SK-N-SH (cell line): Measurements from ENCODE around the gene MBNL2. TPM values are rescaled to one million over a fixed set of nuclear protein-coding genes. Genes with fewer than 3 reads are reported as not detected.

Source experiments
- CTCF ChIA-PET: fragments of 300-600, 350-600 bp; formaldehyde crosslinking; extraction: SDS; loops from one replicate; lab custom pipeline; 2021; lab: Yijun Ruan, JAX
- POLR2A ChIA-PET: fragments of 350-600 bp; sonication (Branson Sonifier 250); formaldehyde crosslinking; extraction: SDS; loops from one replicate; lab custom pipeline; 2020; ENCODE audit warnings: antibody characterized with exemption, inconsistent platforms; lab: Yijun Ruan, JAX
- DNase-seq: peaks from one replicate; pipeline ENCODE4 v3.0.0; 2012
- H2AFZ ChIP-seq: fragments of 200-600 bp; sonication (generic); 2 replicates; pipeline ENCODE4 v1.8.1; 2016; ENCODE audit warnings: antibody characterized with exemption, mild to moderate bottlenecking, low read depth
- H3F3A ChIP-seq: fragments of 200-600 bp; sonication (generic); replicated peaks from 2 replicates; pipeline ENCODE3; 2016; ENCODE audit warnings: antibody characterized with exemption, mild to moderate bottlenecking; ENCODE audit not compliant: insufficient read depth
- H3K27ac ChIP-seq, 2 experiments: fragments of 200-500 bp in 1 of 2; fragments of 200-600 bp in 1 of 2; sonication (Bioruptor generic) in 1 of 2; sonication (generic), shearing (Covaris generic) in 1 of 2; 2 replicates each; pipeline versions ENCODE4 v1.5.1 to v1.6.1; 2014 to 2016; ENCODE audit warnings: low read depth in 2 of 2, inconsistent platforms in 1 of 2, low read length in 1 of 2, mild to moderate bottlenecking in 1 of 2, mixed read lengths in 1 of 2
- H3K27me3 ChIP-seq: fragments of 200-600 bp; sonication (generic), shearing (Covaris generic); 2 replicates; pipeline ENCODE4 v1.6.1; 2016; ENCODE audit warnings: mixed run types; ENCODE audit not compliant: insufficient read depth
- H3K36me3 ChIP-seq, 2 experiments: fragments of 200-500 bp in 1 of 2; fragments of 200-600 bp in 1 of 2; sonication (Bioruptor generic) in 1 of 2; sonication (generic) in 1 of 2; replicated peaks in 1 of 2; 2 replicates each; pipeline versions ENCODE3 to v1.5.1; 2014 to 2016; ENCODE audit warnings: low read length in 1 of 2, mild to moderate bottlenecking in 1 of 2; ENCODE audit not compliant: insufficient read depth in 2 of 2, control insufficient read depth in 1 of 2
- H3K4me1 ChIP-seq, 2 experiments: fragments of 200-500 bp in 1 of 2; fragments of 200-600 bp in 1 of 2; sonication (Bioruptor generic) in 1 of 2; sonication (generic), shearing (Covaris generic) in 1 of 2; 2 replicates each; pipeline versions ENCODE4 v1.5.1 to v1.6.1; 2014 to 2016; ENCODE audit warnings: low read depth in 1 of 2, low read length in 1 of 2, mixed run types in 1 of 2; ENCODE audit not compliant: insufficient read depth in 2 of 2, control insufficient read depth in 1 of 2
- H3K4me2 ChIP-seq: fragments of 200-600 bp; sonication (generic), shearing (Covaris generic); 2 replicates; pipeline ENCODE4 v1.6.1; 2017; ENCODE audit warnings: mixed run types
- H3K4me3 ChIP-seq, 2 experiments: fragments of 200-500 bp in 1 of 2; fragments of 200-600 bp in 1 of 2; sonication (Bioruptor generic) in 1 of 2; sonication (generic), shearing (Covaris generic) in 1 of 2; 2 replicates each; pipeline versions ENCODE4 v1.5.1 to v1.8.1; 2014 to 2016; ENCODE audit warnings: low read depth in 2 of 2, inconsistent platforms in 1 of 2, low read length in 1 of 2, mild to moderate bottlenecking in 1 of 2, mixed read lengths in 1 of 2, moderate library complexity in 1 of 2
- H3K79me2 ChIP-seq: fragments of 200-600 bp; sonication (generic); 2 replicates; pipeline ENCODE4 v1.8.1; 2017; ENCODE audit warnings: mild to moderate bottlenecking; ENCODE audit not compliant: insufficient read depth
- H3K9ac ChIP-seq: fragments of 200-600 bp; sonication (generic); 2 replicates; pipeline ENCODE4 v1.6.1; 2017; ENCODE audit warnings: mixed run types
- H3K9me2 ChIP-seq: fragments of 200-600 bp; sonication (generic); 2 replicates; pipeline ENCODE4 v1.6.1; 2017; ENCODE audit warnings: mixed run types
- H3K9me3 ChIP-seq: fragments of 200-600 bp; sonication (generic); 2 replicates; pipeline ENCODE4 v1.6.1; 2017; ENCODE audit warnings: mixed run types, mild to moderate bottlenecking, moderate library complexity
- H4K20me1 ChIP-seq: fragments of 200-600 bp; sonication (generic); 2 replicates; pipeline ENCODE4 v1.6.1; 2017; ENCODE audit warnings: mild to moderate bottlenecking, mixed run types; ENCODE audit not compliant: insufficient read depth
- CHD2 ChIP-seq: fragments of 150-350 bp; IDR thresholded peaks from 2 replicates; pipeline ENCODE4 v1.6.1; 2018; ENCODE audit warnings: low read length; ENCODE audit not compliant: partially characterized antibody
- CTCF ChIP-seq: fragments of 200-600 bp; sonication (generic); IDR thresholded peaks from 2 replicates; pipeline ENCODE4 v1.6.1; 2017; ENCODE audit warnings: antibody characterized with exemption, mild to moderate bottlenecking, moderate library complexity
- EP300 ChIP-seq, 2 experiments: IDR thresholded peaks; 2 replicates each; pipeline versions ENCODE4 v1.4.0 to v1.6.1; 2012; ENCODE audit warnings: borderline replicate concordance in 1 of 2, low read depth in 1 of 2, low read length in 1 of 2
- EZH2phosphoT487 ChIP-seq: fragments of 200-600 bp; sonication (generic); IDR thresholded peaks from 2 replicates; pipeline ENCODE4 v1.6.1; 2017; ENCODE audit warnings: low read depth, mixed run types, mild to moderate bottlenecking, antibody characterized with exemption, moderate library complexity, borderline replicate concordance
- FOSL2 ChIP-seq: IDR thresholded peaks from 2 replicates; pipeline ENCODE4 v1.4.0; 2012; ENCODE audit warnings: low read depth, mild to moderate bottlenecking, moderate library complexity, borderline replicate concordance
- IRF3 ChIP-seq: fragments of 150-350 bp; IDR thresholded peaks from 2 replicates; pipeline ENCODE4 v1.6.1; 2016; ENCODE audit warnings: mild to moderate bottlenecking, low read depth, low read length
- MAX ChIP-seq: IDR thresholded peaks from 2 replicates; pipeline ENCODE4 v1.4.0; 2012; ENCODE audit warnings: low read depth
- MEF2A ChIP-seq: IDR thresholded peaks from 2 replicates; pipeline ENCODE4 v1.4.0; 2012; ENCODE audit warnings: low read depth, borderline replicate concordance
- MXI1 ChIP-seq: IDR thresholded peaks from 2 replicates; pipeline ENCODE4 v1.6.1; 2012; ENCODE audit warnings: mild to moderate bottlenecking, low read depth, low read length, improper control_type of control experiment
- NRF1 ChIP-seq: IDR thresholded peaks from 2 replicates; pipeline ENCODE4 v1.6.1; 2012; ENCODE audit warnings: low read depth, mild to moderate bottlenecking, low read length
- PBX3 ChIP-seq: IDR thresholded peaks from 2 replicates; pipeline ENCODE4; 2012
- POLR2AphosphoS5 ChIP-seq: IDR thresholded peaks from 2 replicates; pipeline ENCODE4 v1.6.1; 2012; ENCODE audit warnings: low read depth, low read length
- RCOR1 ChIP-seq: fragments of 150-350 bp; IDR thresholded peaks from 2 replicates; pipeline ENCODE4 v1.6.1; 2017; ENCODE audit warnings: antibody characterized with exemption, low read length
- RFX5 ChIP-seq: IDR thresholded peaks from 2 replicates; pipeline ENCODE4 v1.6.1; 2012; ENCODE audit warnings: mild to moderate bottlenecking, improper control_type of control experiment, low read length
- RXRA ChIP-seq: IDR thresholded peaks from 2 replicates; pipeline ENCODE4 v1.4.0; 2012; ENCODE audit warnings: low read depth, mild to moderate bottlenecking, borderline replicate concordance
- SIN3A ChIP-seq: IDR thresholded peaks from 2 replicates; pipeline ENCODE4 v1.6.1; 2012; ENCODE audit warnings: low read depth, mild to moderate bottlenecking, low read length, moderate library complexity, borderline replicate concordance
- SMC3 ChIP-seq: IDR thresholded peaks from 2 replicates; pipeline ENCODE4 v1.6.1; 2012; ENCODE audit warnings: low read depth, low read length, improper control_type of control experiment
- TCF12 ChIP-seq: IDR thresholded peaks from 2 replicates; pipeline ENCODE4 v1.4.0; 2012
- TEAD4 ChIP-seq: IDR thresholded peaks from 2 replicates; pipeline ENCODE4 v1.4.0; 2012; ENCODE audit warnings: mild to moderate bottlenecking, borderline replicate concordance; ENCODE audit not compliant: insufficient read depth
- USF2 ChIP-seq: fragments of 150-350 bp; IDR thresholded peaks from 2 replicates; pipeline ENCODE4 v1.6.1; 2017; ENCODE audit warnings: antibody characterized with exemption, low read length, low read depth, borderline replicate concordance
- YY1 ChIP-seq: IDR thresholded peaks from 2 replicates; pipeline ENCODE4 v1.4.0; 2012; ENCODE audit warnings: low read depth, mild to moderate bottlenecking
- WGBS: methylation state at CpG from one replicate; pipeline ENCODE4 v1.1.6; 2017; ENCODE audit warnings: low lambda C conversion rate; 5-methylcytosine and 5-hydroxymethylcytosine counted together
- polyA plus RNA-seq, 3 experiments: library from polyadenylated mRNA; depleted of rRNA; stranded (reverse); fragments of >200 nt; gene quantifications; 2 replicates each; pipeline ENCODE4 v1.2.3, GENCODE V29; 2012
- TF ChIP-seq, protein P1 (sequence below): IDR thresholded peaks from 2 replicates; pipeline ENCODE4 v1.4.0; 2012; ENCODE audit warnings: low read depth, borderline replicate concordance

The MBNL2 gene
- polyA plus RNA-seq, 1 of the 3 experiments (the other 2 are of a cell fraction): 24.5 TPM

GRCh38 chr13:97308735-97309429, 86.7 kb downstream of the MBNL2 start (continued):
- no peak for TF ChIP-seq CTCF
- TF ChIP-seq MAX: no peak
- no peak for TF ChIP-seq TCF12
- no peak for TF ChIP-seq RXRA
- TF ChIP-seq, all 33 proteins: peak for 0

DNA sequence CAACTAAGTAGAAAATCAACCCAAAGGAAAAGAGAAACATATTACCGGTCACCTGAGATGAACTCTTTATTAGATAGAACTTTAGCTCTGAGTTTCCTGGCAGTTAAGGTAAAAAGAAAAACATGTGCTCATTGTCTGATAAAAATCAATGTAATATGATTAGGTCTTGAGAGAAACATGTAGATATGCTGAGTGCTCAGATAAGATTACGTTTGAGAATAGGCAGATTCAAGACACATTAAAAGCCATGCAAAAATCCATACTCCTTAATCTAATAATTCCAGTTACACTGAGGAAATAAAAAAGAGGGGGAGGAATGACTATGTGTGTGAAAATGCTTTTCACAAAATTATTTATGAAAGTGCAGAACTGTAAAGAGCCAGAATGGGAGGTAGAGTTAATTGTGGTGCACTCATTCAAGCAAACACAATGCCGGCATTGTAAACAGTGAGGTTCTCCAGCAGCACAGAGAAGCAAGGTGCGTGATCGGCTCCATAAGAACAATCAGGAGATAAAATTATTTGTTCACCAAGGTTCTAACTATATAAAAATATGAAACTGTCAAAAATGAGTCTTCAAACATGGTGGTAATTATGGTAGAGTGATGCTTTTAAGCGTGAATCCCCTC, 88.8 kb downstream of the MBNL2 start:
- WGBS: 52% methylated on average over 6 of the region's 6 CpGs
- ChIA-PET CTCF (interaction anchor here (0.7 to 3.4 kb wide), 9 partner anchors 11 to 201 kb away, joined by 3 to 11 read pairs (median 3); no protein-coding TSS in a partner anchor), POLR2A (interaction anchor here (0.6 kb wide), 1 partner anchor 196 kb away, joined by 5 read pairs; no protein-coding TSS in a partner anchor)
- H3K9me2 ChIP-seq: no peaks in the 10 kb centered on the region
- no peaks in the 10 kb centered on the region for H3K27me3 ChIP-seq
- H3K4me1 ChIP-seq: peaks cover 29 to 51% of the 10 kb centered on the region in 2 experiments
- H3K4me3 ChIP-seq: no peak overlapping the region
- peaks cover 38% of the 10 kb centered on the region for H3F3A ChIP-seq
- peak overlapping the region; percentile 88 to 94 for H3K27ac ChIP-seq
- H3K79me2 ChIP-seq: peaks cover 90% of the 10 kb centered on the region
- H3K36me3 ChIP-seq: peaks cover 25 to 41% of the 10 kb centered on the region in 2 experiments
- H3K9ac ChIP-seq: no peak overlapping the region
- DNase-seq: peak; percentile 55
- no peaks in the 10 kb centered on the region for H3K9me3 ChIP-seq
- H3K4me2 ChIP-seq: no peak overlapping the region
- H2AFZ ChIP-seq: no peak overlapping the region
- H4K20me1 ChIP-seq: no peaks in the 10 kb centered on the region
- no peak for TF ChIP-seq SMC3
- no peak for TF ChIP-seq IRF3
- TF ChIP-seq, protein P1, sequence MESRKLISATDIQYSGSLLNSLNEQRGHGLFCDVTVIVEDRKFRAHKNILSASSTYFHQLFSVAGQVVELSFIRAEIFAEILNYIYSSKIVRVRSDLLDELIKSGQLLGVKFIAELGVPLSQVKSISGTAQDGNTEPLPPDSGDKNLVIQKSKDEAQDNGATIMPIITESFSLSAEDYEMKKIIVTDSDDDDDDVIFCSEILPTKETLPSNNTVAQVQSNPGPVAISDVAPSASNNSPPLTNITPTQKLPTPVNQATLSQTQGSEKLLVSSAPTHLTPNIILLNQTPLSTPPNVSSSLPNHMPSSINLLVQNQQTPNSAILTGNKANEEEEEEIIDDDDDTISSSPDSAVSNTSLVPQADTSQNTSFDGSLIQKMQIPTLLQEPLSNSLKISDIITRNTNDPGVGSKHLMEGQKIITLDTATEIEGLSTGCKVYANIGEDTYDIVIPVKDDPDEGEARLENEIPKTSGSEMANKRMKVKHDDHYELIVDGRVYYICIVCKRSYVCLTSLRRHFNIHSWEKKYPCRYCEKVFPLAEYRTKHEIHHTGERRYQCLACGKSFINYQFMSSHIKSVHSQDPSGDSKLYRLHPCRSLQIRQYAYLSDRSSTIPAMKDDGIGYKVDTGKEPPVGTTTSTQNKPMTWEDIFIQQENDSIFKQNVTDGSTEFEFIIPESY: no peak
- peak; percentile 100 for TF ChIP-seq RCOR1
- peak; percentile 82 for TF ChIP-seq PBX3
- TF ChIP-seq MXI1: peak; percentile 54; the same call in 1 of the 2 replicates
- TF ChIP-seq TEAD4: peak; percentile 92
- no peak for TF ChIP-seq YY1
- peak; percentile 94 for TF ChIP-seq CHD2
- TF ChIP-seq MEF2A: 0 out of 2 replicates have a peak, but pooled peaks have one; percentile 23
- peak; percentile 86 to 100; a peak in 3 of 4 replicates for TF ChIP-seq EP300 (IDR thresholded peaks at IDR 0.05; ENCODE audit: borderline replicate concordance in 1 of 2, low read depth in 1 of 2, low read length in 1 of 2)
- TF ChIP-seq USF2: no peak
- peak; percentile 9; the same call in 1 of the 2 replicates for TF ChIP-seq FOSL2
- TF ChIP-seq TCF12: peak; percentile 95
- no peak for TF ChIP-seq RFX5
- peak; percentile 30; the same call in 1 of the 2 replicates for TF ChIP-seq RXRA
- no peak for TF ChIP-seq EZH2phosphoT487
- peak; percentile 93 for TF ChIP-seq POLR2AphosphoS5
- TF ChIP-seq NRF1: no peak
- TF ChIP-seq SIN3A: no peak
